Esophagus (tissue), 2 donors: ENCODE data around the gene JAG1. TPM values are rescaled to one million over a fixed set of nuclear protein-coding genes. Genes with fewer than 3 reads are reported as not detected.

Experiments used
- H3K27ac ChIP-seq, 2 donors: one replicate each; pipeline ENCODE4 v1.5.1; 2013; ENCODE audit warnings: low read depth in 2 of 2, mild to moderate bottlenecking in 2 of 2, inconsistent platforms in 1 of 2, low read length in 1 of 2, moderate library complexity in 1 of 2
- H3K27me3 ChIP-seq, 2 donors: one replicate each; pipeline ENCODE4 v1.6.1; 2013; ENCODE audit warnings: low read length in 2 of 2, control low read depth in 1 of 2, mild to moderate bottlenecking in 1 of 2; ENCODE audit not compliant: insufficient read depth in 2 of 2, control insufficient read depth in 1 of 2
- H3K36me3 ChIP-seq, 2 donors: one replicate each; pipeline ENCODE4 v1.6.1; 2013; ENCODE audit warnings: low read length in 1 of 2; ENCODE audit not compliant: control insufficient read depth in 2 of 2, insufficient read depth in 2 of 2
- H3K4me1 ChIP-seq, 2 donors: one replicate each; pipeline ENCODE4 v1.6.1; 2013; ENCODE audit warnings: low read length in 1 of 2; ENCODE audit not compliant: control insufficient read depth in 2 of 2, insufficient read depth in 2 of 2
- H3K4me3 ChIP-seq, 2 donors: one replicate each; pipeline ENCODE4 v1.5.1; 2013; ENCODE audit warnings: low read length in 2 of 2, mild to moderate bottlenecking in 2 of 2, low read depth in 1 of 2, moderate library complexity in 1 of 2
- H3K9me3 ChIP-seq, 2 donors: one replicate each; pipeline ENCODE4 v1.6.1; 2013; ENCODE audit warnings: mild to moderate bottlenecking in 2 of 2, low read depth in 1 of 2, low read length in 1 of 2, moderate library complexity in 1 of 2; ENCODE audit not compliant: control insufficient read depth in 2 of 2, insufficient read depth in 1 of 2
- WGBS, 2 donors: extraction: QIAGEN DNeasy Blood & Tissue Kit; methylation state at CpG; one replicate each; pipeline ENCODE4 v1.1.7; 2013; 5-methylcytosine and 5-hydroxymethylcytosine counted together
- polyA plus RNA-seq, 2 donors: library from polyadenylated mRNA; stranded (reverse); fragments of 200-250 nt; gene quantifications; one replicate each; pipeline ENCODE4 v1.2.3, GENCODE V29; 2013
- donor health status: healthy with polysubstance abuse.
- donor health status: Bipolar disorder and iron deficiency.

Gene JAG1
- polyA plus RNA-seq, 2 donors = 36.5 to 48.8 TPM

DNA sequence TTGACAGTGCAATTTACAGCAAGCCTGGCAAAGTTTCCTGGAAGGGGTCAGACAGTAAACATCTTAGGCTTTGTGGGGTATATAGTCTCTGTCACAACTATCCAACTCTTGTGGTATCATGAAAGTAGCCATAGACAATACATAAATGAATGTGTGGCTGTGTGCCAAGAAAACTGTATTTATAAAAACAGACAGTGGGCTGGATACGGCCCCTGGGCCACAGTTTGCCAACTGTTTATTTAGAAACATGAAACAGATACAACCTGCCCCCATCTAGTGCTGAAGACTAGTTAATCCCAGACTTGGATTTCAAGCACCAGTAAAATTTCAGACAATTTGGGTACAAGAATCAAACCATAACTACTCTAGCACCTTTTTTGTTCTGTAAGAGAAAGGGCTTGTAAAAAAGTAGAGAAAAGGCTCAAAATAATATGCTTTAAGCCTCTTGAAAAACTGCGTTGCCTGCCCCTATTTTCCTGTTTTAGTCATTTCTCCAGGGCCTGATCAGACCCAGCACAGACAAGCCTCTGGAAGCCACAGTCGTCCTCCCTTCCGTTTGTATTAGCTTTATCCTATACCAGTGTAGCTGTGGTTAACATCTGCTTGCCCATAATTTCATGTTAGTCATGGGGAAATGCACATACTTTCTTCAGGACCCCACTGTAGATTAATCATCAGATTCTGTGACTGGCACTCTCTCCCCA, 30.8 kb downstream of the JAG1 start:
- Histone ChIP-seq H3K9me3 (no peaks in the 10 kb centered on the region), H3K4me3 (no peak overlapping the region), H3K4me1 (peaks cover 5 to 8% of the 10 kb centered on the region in 2 donors), H3K27me3 (no peaks in the 10 kb centered on the region), H3K36me3 (peaks cover 22 to 74% of the 10 kb centered on the region in 2 donors), H3K27ac (peak overlapping the region; percentile 36 to 52)
- WGBS, 2 donors = 36 to 51% methylated on average over 4 of the region's 4 CpGs

DNA sequence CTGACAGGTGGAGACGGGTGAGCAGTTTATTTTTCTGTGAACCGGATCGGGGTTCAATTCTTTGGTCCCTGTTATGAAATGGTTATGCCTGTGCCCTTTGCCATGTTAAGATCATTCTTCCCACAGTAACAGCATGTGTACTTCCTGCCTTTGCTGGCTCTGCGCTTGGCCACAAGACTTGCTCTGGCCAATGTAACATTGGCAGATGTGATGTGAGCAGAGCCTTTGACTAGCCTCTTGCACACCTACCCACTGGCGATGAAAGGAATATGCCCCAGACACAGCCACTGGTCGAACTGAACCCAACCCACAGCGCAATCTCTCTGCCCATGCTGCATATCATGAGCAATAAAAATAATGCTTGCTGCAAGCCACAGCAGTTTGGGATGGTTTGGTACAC, 31.9 kb downstream of the JAG1 start:
- 87 to 91% methylated on average over 7 of the region's 7 CpGs for WGBS, 2 donors
- Histone ChIP-seq H3K27ac (peak overlapping the region; percentile 7 to 72), H3K4me1 (peaks cover 5 to 10% of the 10 kb centered on the region in 2 donors), H3K36me3 (peaks cover 22 to 66% of the 10 kb centered on the region in 2 donors), H3K27me3 (no peaks in the 10 kb centered on the region), H3K9me3 (no peaks in the 10 kb centered on the region), H3K4me3 (no peak overlapping the region)

DNA sequence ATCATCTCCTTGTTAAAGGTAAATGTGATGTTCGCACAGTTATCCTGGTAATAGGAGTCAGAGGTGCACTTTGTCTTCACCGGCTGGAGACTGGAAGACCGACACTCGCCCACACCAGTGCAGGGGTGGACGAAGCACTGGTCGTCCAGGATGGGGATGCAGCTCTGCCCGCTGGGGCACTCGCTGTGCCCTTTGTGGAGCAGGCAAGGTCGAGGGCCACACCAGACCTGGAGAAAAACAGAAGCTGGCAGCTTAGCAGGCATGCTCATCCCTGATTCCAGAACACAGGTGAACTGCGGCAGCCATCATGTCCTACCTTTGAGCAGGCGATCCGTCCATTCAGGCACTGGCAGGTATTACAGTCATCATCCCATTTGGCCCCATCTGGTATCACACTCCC, 32.3 kb downstream of the JAG1 start:
- H3K36me3 ChIP-seq = peaks cover 22 to 64% of the 10 kb centered on the region in 2 donors
- H3K9me3 ChIP-seq = no peaks in the 10 kb centered on the region
- WGBS, 2 donors = 85 to 89% methylated on average over 12 of the region's 12 CpGs
- peak overlapping the region in 1 of 2 donors; percentile 72 for H3K27ac ChIP-seq
- no peak overlapping the region for H3K4me3 ChIP-seq
- no peaks in the 10 kb centered on the region for H3K27me3 ChIP-seq
- H3K4me1 ChIP-seq = peaks cover 8 to 9% of the 10 kb centered on the region in 2 donors

DNA sequence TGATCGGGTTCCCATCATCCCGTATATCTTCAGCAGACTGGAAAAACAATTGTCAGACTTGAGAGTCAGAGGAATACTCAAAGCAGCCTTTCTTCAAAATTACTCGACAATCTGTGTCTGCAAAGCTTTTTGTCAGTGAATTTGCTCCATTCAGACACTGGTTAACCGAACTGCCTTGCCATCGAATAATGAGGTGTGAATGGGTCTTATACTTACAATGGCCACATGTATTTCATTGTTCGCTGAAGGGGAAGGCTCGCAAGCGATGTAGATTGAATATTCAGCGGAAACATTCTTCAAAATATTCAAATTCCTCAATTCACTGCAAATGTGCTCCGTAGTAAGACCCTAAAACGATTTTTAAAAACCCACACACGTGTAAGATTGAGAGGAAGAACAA, 32.9 kb downstream of the JAG1 start:
- Histone ChIP-seq H3K27ac (peak overlapping the region; percentile 28 to 89), H3K36me3 (peaks cover 22 to 59% of the 10 kb centered on the region in 2 donors), H3K4me1 (peaks cover 8 to 9% of the 10 kb centered on the region in 2 donors), H3K27me3 (no peaks in the 10 kb centered on the region), H3K4me3 (no peak overlapping the region), H3K9me3 (no peaks in the 10 kb centered on the region)
- 82 to 88% methylated on average over 12 of the region's 12 CpGs for WGBS, 2 donors

DNA sequence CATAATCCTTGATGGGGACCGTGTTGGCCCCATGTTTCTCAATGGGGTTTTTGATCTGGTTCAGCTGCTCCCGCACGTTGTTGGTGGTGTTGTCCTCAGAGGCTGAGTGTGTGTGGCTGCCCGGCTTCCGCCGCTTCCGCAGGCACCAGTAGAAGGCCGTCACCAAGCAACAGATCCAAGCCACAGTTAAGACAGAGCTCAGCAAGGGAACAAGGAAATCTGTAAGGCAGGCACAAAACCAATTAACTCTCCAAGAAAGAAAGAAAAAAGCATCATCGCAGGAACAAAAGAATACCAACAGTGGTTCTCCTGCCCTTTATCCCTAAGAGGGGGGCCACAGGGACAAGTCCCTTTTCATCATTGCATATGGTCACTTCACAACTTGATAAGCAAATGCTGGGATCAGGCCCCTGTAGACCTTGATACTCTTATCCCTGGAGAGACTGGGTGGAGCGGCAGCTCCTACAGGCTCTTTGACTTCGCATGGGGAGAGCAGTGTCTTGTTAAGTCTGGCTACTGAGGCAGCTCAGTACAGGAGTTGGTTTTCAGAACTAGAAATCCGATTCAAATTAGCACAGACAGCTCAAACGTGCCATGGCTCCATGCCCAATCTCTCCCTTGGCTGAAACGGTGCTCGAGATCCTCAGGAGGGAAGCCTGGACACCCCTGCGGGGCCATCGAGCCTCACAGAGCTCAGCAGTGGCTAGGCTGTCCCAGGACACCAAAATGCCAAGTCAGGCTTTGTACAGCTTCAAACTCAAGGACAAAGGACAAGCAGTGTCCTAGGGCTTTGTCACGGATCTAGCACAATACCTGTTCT, 33.9 kb downstream of the JAG1 start:
- Histone ChIP-seq H3K4me1 (peaks cover 8 to 9% of the 10 kb centered on the region in 2 donors), H3K36me3 (peaks cover 19 to 51% of the 10 kb centered on the region in 2 donors), H3K27me3 (no peaks in the 10 kb centered on the region), H3K27ac (peak overlapping the region; percentile 28 to 89), H3K9me3 (no peaks in the 10 kb centered on the region), H3K4me3 (no peak overlapping the region)
- 53 to 61% methylated on average over 18 of the region's 18 CpGs for WGBS, 2 donors

DNA sequence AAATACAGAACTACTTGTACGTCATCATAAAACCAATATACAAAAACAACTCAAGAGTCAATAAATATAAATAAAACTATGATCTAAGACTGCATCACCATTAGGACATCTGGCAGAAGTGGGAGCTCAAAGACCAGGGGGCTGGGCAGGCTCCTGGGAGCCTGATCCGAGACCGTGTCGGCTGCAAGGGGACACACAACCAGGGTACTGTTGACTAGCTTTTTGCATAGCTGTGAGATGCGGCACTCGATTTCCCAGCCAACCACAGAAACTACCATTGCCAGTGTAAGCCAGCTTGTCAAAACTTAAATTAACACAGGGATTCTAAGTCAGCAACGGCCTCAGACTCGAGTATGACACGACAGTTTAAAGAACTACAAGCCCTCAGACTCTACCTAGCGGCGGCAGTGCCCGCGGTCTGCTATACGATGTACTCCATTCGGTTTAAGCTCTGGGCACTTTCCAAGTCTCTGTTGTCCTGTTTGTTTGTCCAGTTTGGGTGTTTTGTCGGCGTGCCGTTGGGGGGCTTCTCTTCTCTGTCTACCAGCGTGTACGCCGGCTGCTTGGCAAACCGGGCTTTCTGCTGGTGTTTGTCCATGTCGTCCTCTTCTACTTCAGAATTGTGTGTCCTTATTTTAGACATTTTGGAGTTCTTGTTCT, 34.6 kb downstream of the JAG1 start:
- Histone ChIP-seq H3K36me3 (peaks cover 16 to 44% of the 10 kb centered on the region in 2 donors), H3K27ac (peak overlapping the region; percentile 28 to 89), H3K4me1 (peaks cover 6 to 11% of the 10 kb centered on the region in 2 donors)

DNA sequence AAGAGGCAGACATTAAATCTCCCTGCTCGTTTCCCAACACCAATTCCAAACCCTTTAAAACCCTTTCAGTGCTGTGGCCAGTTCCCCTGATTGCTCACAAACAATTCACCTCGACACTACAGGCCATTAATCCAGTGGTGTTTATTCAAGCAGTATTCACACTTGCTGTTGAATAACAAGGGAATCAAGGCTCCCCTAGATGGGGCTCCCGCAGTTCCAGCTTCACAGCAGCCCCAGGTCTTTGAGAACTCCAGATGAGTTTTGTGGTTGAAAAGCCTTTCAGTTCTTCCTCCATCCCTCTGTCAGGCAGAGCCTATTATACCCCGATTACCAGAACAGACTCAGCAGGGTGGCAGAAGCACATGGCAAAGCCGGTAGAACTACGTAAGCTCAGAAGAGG, 36.2 kb downstream of the JAG1 start:
- Histone ChIP-seq H3K9me3 (no peaks in the 10 kb centered on the region), H3K36me3 (peaks cover 17 to 33% of the 10 kb centered on the region in 2 donors), H3K4me1 (peaks cover 6 to 23% of the 10 kb centered on the region in 2 donors), H3K27me3 (no peaks in the 10 kb centered on the region), H3K4me3 (no peak overlapping the region), H3K27ac (peak overlapping the region; percentile 93 to 95)
- 43 to 55% methylated on average over 6 of the region's 6 CpGs for WGBS, 2 donors

More for the DNA sequence above, 34.6 kb downstream of the JAG1 start:
- no peaks in the 10 kb centered on the region for H3K27me3 ChIP-seq
- H3K4me3 ChIP-seq = no peak overlapping the region
- H3K9me3 ChIP-seq = no peaks in the 10 kb centered on the region
- 79 to 82% methylated on average over 23 of the region's 23 CpGs for WGBS, 2 donors

DNA sequence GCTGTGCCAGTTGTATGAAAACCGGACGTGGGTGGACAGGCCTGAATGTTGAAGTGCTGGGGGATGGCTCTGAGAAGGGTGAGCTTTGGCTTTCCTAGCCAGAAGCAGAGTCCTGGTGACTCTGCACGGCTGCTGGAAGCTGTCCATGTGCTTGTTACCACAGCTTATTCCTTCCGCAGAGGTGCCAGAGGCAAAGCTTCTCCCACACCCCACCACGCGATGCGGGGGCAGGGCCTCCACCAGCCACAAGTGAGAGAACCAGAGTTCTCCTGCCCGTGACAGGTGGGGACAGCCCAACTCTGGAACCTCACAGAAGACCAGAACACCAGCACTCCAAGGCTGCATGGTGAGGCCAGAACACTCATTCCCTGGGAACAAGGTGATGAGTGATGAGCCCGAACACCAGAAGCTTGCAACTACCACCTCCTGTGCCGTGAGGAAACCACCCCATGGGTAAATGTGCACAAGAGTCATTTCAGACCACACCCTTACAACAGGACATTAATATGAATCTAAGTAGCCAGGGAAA, 36.7 kb downstream of the JAG1 start:
- Histone ChIP-seq H3K4me3 (no peak overlapping the region), H3K9me3 (no peaks in the 10 kb centered on the region), H3K4me1 (peaks cover 6 to 24% of the 10 kb centered on the region in 2 donors), H3K27me3 (no peaks in the 10 kb centered on the region), H3K36me3 (peaks cover 15 to 28% of the 10 kb centered on the region in 2 donors), H3K27ac (peak overlapping the region; percentile 93 to 95)
- 32 to 41% methylated on average over 10 of the region's 10 CpGs for WGBS, 2 donors

DNA sequence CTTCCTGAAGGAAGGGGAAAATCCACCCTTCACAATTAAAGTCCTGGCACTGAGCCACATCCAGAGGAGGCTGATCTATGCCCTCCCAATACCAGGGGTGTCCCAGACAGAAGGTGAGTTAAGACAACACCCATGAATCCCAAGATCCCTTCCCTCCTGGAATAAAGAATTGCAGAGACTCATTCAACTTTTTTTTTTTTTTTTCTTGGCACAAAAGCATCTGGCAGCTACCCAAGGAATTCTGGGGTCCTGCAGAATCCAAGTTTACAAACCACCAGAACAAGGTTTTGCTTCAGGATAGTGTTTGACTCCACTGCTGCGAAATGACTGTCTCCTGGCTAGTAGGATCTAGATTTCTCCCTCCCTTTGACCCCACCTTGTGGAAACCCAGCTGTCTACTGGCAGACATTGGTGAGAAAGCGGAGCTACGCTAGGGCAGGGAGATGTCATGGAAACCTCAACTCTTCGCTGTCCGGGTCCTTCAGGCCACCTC, 37.4 kb downstream of the JAG1 start:
- Histone ChIP-seq H3K27me3 (no peaks in the 10 kb centered on the region), H3K9me3 (no peaks in the 10 kb centered on the region), H3K36me3 (peaks cover 9 to 21% of the 10 kb centered on the region in 2 donors), H3K4me3 (no peak overlapping the region), H3K27ac (peak overlapping the region; percentile 93 to 95), H3K4me1 (peaks cover 6 to 24% of the 10 kb centered on the region in 2 donors)
- WGBS, 2 donors = 37 to 51% methylated on average over 5 of the region's 5 CpGs
